ENCODE results near the gene ZBTB7A. TPM values are rescaled to one million over a fixed set of nuclear protein-coding genes. Genes with fewer than 3 reads are reported as not detected.
A peak's percentile ranks its signal among the peaks of the same experiment; 100 is the strongest.

Gene ZBTB7A
- total RNA-seq, 1 donor from 2014 or later = 2.0 TPM

GRCh38 chr19:4069331-4069959, 2.7 kb upstream of the ZBTB7A start:
- DNase-seq (ENCODE audit: low spot score in 2 of 2) = no peak
- no peak for FAIRE-seq

DNA sequence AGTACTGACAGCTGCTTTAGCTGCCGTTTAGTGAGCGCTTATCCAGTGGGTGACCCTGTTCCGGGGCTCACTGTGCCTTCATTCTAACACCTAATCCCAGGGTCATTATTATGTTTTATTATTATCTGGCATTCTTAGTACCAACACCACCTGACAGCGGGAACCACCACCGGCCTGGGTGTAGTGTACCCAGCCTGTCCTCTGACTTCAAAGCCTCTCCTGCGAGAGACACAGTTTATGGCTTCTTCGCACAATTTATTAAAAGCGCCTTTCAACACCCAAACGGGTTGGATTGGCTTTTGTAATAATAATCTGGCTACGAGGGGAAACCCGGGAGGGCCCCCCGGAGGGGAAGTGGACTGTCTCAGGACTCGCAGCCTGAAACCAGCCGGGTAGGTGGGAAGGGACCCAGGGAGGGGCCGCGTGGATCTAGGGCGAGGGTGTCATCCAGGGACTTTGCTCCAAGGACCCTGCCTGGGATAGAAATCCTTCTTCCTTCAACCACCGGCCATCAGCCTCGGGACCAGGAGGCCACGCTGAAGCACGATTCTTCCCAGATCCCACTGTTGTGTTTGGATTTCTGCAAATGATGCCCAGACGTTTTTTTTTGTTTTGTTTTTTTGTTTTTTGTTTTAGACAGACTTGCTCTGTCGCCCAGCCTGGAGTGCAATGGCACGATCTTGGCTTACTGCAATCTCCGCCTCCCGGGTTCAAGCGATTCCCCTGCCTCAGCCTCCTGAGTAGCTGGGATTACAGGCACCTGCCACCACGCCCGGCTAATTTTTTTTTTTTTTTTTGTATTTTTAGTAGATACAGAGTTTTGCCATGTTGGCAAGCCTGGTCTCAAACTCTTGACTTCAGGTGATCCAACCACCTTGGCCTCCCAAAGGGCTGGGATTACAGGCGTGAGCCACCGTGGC, 1.6 kb upstream of the ZBTB7A start:
- no peak for DNase-seq (ENCODE audit: low spot score in 2 of 2)

GRCh38 chr19:4067396-4068046, 822 bp upstream of the ZBTB7A start:
- FAIRE-seq (no peak), DNase-seq (ENCODE audit: low spot score in 2 of 2) (peak in 1 of 2 donors; percentile 65)

More for the DNA sequence above, 1.6 kb upstream of the ZBTB7A start:
- no peak for FAIRE-seq

GRCh38 chr19:4066176-4066606, 508 bp downstream of the ZBTB7A start:
- FAIRE-seq (no peak), DNase-seq (ENCODE audit: low spot score in 2 of 2) (no peak)

GRCh38 chr19:4065430-4066175, 1.1 kb downstream of the ZBTB7A start:
- DNase-seq (ENCODE audit: low spot score in 2 of 2) = peak; percentile 99 to 100
- FAIRE-seq = no peak

DNA sequence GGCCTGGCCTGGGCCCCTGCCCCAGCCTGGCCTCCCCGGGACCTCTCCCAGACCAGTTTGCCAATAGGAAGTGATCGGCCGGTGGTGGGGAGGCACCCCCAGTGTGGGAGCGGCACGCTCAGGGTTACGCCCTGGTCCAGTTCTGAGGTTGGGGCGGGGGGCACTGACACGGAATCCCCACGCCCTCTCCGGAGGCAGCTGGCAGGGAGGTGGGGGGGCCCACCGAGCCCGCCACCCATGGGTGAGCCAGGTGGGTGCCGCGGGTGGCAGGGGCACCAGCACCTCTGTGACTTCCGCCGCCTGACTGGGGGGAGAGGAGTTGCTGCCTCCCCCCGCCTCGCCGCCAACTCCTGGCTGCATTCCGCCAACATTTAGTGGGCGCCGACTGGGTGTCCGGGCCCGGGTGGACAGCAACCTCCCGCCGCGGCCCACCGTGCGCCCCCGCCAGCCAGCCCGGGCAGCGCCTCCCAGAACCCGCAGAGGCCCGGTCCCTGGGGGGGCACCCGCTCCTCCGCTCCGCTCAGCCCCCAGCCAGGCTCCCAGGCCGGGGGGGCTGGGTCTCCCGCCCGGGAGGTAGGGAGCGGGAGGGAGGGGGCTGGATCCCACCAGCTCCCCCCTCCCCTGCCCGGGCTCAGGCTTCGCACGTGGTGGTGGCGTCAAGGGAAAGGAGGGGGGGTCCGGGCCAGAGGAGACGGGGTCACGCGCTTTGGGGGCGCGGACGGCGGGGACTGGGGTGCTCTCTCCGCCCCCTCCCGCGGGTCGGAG, 2.0 kb downstream of the ZBTB7A start:
- no peak for FAIRE-seq
- DNase-seq (ENCODE audit: low spot score in 2 of 2) = peak; percentile 80 to 88

- FAIRE-seq = no peak
- peak in 1 of 2 donors; percentile 64 for DNase-seq (ENCODE audit: low spot score in 2 of 2)
These were observed 2.6 kb downstream of the ZBTB7A start for GRCh38 chr19:4064149-4064495.

- peak in 1 of 2 donors; percentile 40 for DNase-seq (ENCODE audit: low spot score in 2 of 2)
- no peak for FAIRE-seq
These were observed 3.1 kb downstream of the ZBTB7A start for GRCh38 chr19:4063369-4064148.

DNA sequence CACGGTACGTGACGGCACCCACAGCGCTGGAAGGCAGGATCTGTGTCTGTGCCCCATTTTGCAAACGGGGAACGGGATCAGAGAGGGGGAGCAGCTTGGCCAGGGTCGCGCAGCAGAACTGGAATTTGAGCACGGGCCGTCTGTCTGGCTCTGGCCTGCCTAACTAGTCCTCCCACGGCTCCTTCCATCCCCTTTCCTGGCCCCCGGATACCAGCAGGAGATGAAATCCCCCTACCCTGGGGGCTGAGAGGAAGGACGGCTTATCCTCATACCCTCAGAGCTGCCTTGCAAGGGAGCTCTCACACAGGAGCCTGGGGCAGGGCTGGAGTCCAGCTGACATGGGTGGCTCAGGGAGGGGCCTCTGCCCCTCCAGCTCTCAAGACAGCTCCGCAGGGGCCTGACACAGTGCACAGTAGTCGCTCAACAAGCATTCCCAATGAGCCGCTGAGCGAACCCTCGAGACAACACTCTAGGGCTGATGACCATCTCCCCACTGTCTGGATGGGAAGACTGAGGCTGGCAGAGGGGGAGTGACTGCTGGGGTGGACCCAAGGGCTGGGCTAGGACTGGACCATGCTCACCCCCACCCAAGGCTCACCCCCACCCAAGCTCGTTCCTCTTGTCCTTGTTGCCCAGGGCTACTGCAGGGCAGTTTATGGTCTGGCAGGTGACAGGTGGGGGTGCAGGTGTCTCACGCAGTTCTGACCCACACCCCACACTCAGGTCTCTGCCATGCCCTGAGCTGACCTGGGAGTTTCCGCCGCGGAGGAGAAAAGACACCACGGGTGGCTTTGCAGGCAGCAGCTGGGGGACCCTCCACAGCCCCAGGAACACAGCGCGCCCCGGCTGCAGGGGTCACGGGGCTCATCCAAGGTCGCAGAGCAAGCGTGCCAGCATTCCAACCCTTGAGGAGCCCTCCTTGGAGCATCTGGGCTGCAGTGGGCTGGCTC, 4.0 kb downstream of the ZBTB7A start:
- DNase-seq (ENCODE audit: low spot score in 2 of 2) = no peak

GRCh38 chr19:4061683-4062418, 4.8 kb downstream of the ZBTB7A start:
- DNase-seq (ENCODE audit: low spot score in 2 of 2) (no peak), FAIRE-seq (no peak)

More for the DNA sequence above, 4.0 kb downstream of the ZBTB7A start:
- FAIRE-seq = no peak

GRCh38 chr19:4061178-4061682, 5.5 kb downstream of the ZBTB7A start:
- FAIRE-seq (no peak), DNase-seq (ENCODE audit: low spot score in 2 of 2) (no peak)

- no peak for DNase-seq (ENCODE audit: low spot score in 2 of 2)
- FAIRE-seq = no peak
These were observed 6.0 kb downstream of the ZBTB7A start for GRCh38 chr19:4060621-4061177.

DNA sequence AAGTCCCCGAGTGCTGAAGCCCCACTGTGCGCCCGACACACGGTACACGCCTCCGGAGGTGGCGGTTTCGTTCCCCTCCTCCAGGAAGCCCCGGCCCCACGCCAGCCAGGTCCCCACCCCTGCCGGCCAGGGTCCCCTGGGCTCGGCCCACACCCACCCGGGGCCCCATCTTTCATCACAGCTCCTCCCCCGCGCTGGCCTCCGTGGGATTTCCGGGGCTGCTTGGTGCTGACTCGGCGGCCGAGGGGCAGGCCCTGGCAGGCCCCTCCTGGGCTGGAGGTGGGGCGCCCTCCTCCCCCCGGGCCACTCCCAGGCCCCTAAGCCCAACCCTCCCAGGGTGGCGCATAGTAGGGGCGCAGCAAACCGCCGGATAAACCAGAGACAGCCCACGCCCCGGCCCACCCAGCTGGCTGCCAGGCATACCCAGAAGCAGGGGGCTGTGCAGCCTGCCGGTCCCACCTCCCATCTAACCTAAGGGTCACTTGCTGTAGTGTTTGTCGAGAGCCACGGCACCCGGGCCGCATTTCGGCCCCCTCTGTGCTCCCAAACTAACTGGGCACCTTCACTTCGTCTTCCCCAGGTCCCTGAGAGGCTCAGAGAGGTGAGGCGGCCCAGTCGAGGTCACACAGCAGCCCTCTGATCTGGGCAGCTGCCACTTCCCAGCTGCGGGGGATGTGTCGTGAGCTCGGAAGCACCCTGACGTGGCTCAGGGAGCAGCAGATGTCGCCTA, 6.6 kb downstream of the ZBTB7A start:
- FAIRE-seq = no peak
- DNase-seq (ENCODE audit: low spot score in 2 of 2) = no peak

DNA sequence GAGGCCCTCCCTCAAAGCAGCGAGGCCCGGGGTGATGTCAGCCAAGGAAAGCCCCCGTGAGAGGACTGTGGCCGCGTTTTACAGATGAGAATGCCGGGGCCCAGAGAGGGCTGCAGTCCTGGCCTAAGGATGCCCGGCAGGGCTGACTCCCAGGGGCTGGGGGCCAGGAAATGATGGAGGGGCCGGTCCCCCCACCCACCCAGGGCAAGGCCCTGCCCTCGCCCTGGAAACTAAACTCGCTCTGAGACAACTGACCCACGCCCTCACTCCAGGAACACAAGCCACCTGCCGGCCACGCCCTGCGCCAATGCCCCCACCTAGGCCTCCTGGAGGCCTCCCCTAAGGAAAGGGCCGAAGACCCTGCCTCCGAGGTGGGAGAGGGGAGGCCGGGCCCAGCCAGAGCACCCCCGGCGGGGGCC, 7.2 kb downstream of the ZBTB7A start:
- DNase-seq (ENCODE audit: low spot score in 2 of 2) (no peak), FAIRE-seq (no peak)

DNA sequence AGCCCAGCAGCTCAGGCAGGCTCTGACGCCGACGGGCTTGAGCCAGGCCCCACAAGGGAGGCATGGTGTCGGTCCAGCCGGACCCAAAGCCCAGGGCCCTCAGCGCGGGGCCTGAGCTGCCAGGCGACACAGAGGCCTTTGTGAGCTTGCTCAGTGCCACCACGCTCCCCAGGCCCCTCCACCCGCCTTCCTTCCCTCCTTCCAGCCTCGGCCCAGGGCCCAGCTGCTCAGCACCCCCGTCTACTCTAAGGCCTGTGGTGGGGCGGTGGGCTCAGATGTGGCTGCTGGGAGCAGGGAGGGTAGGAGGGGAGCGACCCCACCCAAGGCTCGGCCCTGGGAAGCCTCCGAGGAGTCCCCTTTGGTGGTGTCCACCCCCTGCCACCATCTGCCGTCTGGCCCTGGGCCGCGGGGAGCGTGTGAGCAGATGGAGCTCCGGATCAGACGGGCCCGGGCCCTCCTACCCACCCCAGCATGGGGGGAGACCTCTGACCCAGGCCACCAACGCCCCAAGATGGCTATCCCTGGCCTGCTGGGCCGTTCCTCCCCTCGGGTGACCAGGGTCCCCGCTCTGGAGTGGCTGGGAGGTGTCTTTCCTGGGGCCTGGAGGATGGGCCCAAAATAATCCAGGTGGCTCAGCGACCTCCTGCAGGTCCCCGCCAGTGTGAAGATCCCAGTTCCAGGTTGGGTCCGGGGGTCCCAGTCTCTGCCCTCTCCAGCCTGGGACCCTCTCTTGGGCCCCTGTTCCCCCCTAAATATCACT, 7.8 kb downstream of the ZBTB7A start:
- FAIRE-seq = no peak
- DNase-seq (ENCODE audit: low spot score in 2 of 2) = peak; percentile 71 to 87

Data from frontal cortex (tissue), 4 donors.